ENCODE measurements around the gene DUSP7. TPM values are rescaled to one million over a fixed set of nuclear protein-coding genes. Genes with fewer than 3 reads are reported as not detected.
"Not testable (repeated sequence)": the region's sequence is repeated elsewhere in the genome, so short reads cannot be mapped to it uniquely, and the experiment has no call there.

DUSP7 gene
- total RNA-seq, 1 experiment from 2014 or later = 20.1 TPM

GRCh38 chr3:52034651-52035050 is 21.7 kb downstream of the DUSP7 start:
- no peak for DNase-seq (ENCODE audit: low spot score)
- Histone ChIP-seq H3K9me3 (ENCODE audit: low read depth, low read length, poor library complexity, severe bottlenecking) (no peaks in the 10 kb centered on the region), H3K27ac (ENCODE audit: low read depth, low read length, poor library complexity, severe bottlenecking) (no peak overlapping the region), H3K4me1 (ENCODE audit: insufficient read depth, low read length, poor library complexity, severe bottlenecking) (no peaks in the 10 kb centered on the region), H3K27me3 (replicated peaks; ENCODE audit: insufficient read depth, low read depth, low read length, poor library complexity) (no peaks in the 10 kb centered on the region), H3K4me3 (ENCODE audit: low read depth, low read length, poor library complexity, severe bottlenecking) (no peak overlapping the region), H3K36me3 (ENCODE audit: insufficient read depth, low read length, poor library complexity, severe bottlenecking) (no peaks in the 10 kb centered on the region)
- ChIA-PET CTCF (no interaction called here), POLR2A (ENCODE audit: low non-redundant PET) (no interaction called here)
- intact Hi-C loops (cut with micrococcal nuclease; ENCODE audit: unreplicated experiment) = no loop called here
- no TSS peak for BruUV-seq (replicated peaks)
- TF ChIP-seq EZH2 (IDR thresholded peaks at IDR 0.05; ENCODE audit: borderline replicate concordance, low read depth, low read length, poor library complexity, severe bottlenecking) (no peak), CTCF (conservative IDR thresholded peaks at IDR 0.05; ENCODE audit: low read depth, low read length) (no peak)

GRCh38 chr3:52034212-52034611 is 22.2 kb downstream of the DUSP7 start:
- TF ChIP-seq CTCF (conservative IDR thresholded peaks at IDR 0.05; ENCODE audit: low read depth, low read length) = no peak
- no peak for TF ChIP-seq EZH2 (IDR thresholded peaks at IDR 0.05; ENCODE audit: borderline replicate concordance, low read depth, low read length, poor library complexity, severe bottlenecking)
- ChIA-PET POLR2A (ENCODE audit: low non-redundant PET) (no interaction called here), CTCF (no interaction called here)
- no TSS peak for BruUV-seq (replicated peaks)
- Histone ChIP-seq H3K36me3 (ENCODE audit: insufficient read depth, low read length, poor library complexity, severe bottlenecking) (no peaks in the 10 kb centered on the region), H3K4me1 (ENCODE audit: insufficient read depth, low read length, poor library complexity, severe bottlenecking) (no peaks in the 10 kb centered on the region), H3K27me3 (replicated peaks; ENCODE audit: insufficient read depth, low read depth, low read length, poor library complexity) (no peaks in the 10 kb centered on the region), H3K9me3 (ENCODE audit: low read depth, low read length, poor library complexity, severe bottlenecking) (no peaks in the 10 kb centered on the region), H3K4me3 (ENCODE audit: low read depth, low read length, poor library complexity, severe bottlenecking) (no peak overlapping the region), H3K27ac (ENCODE audit: low read depth, low read length, poor library complexity, severe bottlenecking) (no peak overlapping the region)
- intact Hi-C loops (cut with micrococcal nuclease; ENCODE audit: unreplicated experiment) = no loop called here
- no peak for DNase-seq (ENCODE audit: low spot score)

GRCh38 chr3:52033748-52034147 is 22.6 kb downstream of the DUSP7 start:
- POLR2A ChIA-PET (ENCODE audit: low non-redundant PET); intact Hi-C loops (cut with micrococcal nuclease; ENCODE audit: unreplicated experiment); H3K27me3 ChIP-seq (replicated peaks; ENCODE audit: insufficient read depth, low read depth, low read length, poor library complexity); CTCF ChIA-PET; BruUV-seq (replicated peaks); H3K9me3 ChIP-seq (ENCODE audit: low read depth, low read length, poor library complexity, severe bottlenecking); H3K4me1 ChIP-seq (ENCODE audit: insufficient read depth, low read length, poor library complexity, severe bottlenecking); H3K36me3 ChIP-seq (ENCODE audit: insufficient read depth, low read length, poor library complexity, severe bottlenecking); DNase-seq (ENCODE audit: low spot score); H3K27ac ChIP-seq (ENCODE audit: low read depth, low read length, poor library complexity, severe bottlenecking); H3K4me3 ChIP-seq (ENCODE audit: low read depth, low read length, poor library complexity, severe bottlenecking): not testable (repeated sequence)

GRCh38 chr3:52032702-52033408 is 23.5 kb downstream of the DUSP7 start:
- no peaks in the 10 kb centered on the region for H3K36me3 ChIP-seq (ENCODE audit: insufficient read depth, low read length, poor library complexity, severe bottlenecking)
- H3K9me3 ChIP-seq (ENCODE audit: low read depth, low read length, poor library complexity, severe bottlenecking) = no peaks in the 10 kb centered on the region
- H3K4me3 ChIP-seq (ENCODE audit: low read depth, low read length, poor library complexity, severe bottlenecking) = no peak overlapping the region
- no peak for TF ChIP-seq EZH2 (IDR thresholded peaks at IDR 0.05; ENCODE audit: borderline replicate concordance, low read depth, low read length, poor library complexity, severe bottlenecking)
- TF ChIP-seq CTCF (conservative IDR thresholded peaks at IDR 0.05; ENCODE audit: low read depth, low read length) = no peak
- intact Hi-C loops (cut with micrococcal nuclease; ENCODE audit: unreplicated experiment) = no loop called here
- ChIA-PET CTCF (no interaction called here), POLR2A (ENCODE audit: low non-redundant PET) (no interaction called here)
- DNase-seq (ENCODE audit: low spot score) = no peak
- no peaks in the 10 kb centered on the region for H3K4me1 ChIP-seq (ENCODE audit: insufficient read depth, low read length, poor library complexity, severe bottlenecking)
- H3K27me3 ChIP-seq (replicated peaks; ENCODE audit: insufficient read depth, low read depth, low read length, poor library complexity) = no peaks in the 10 kb centered on the region
- no TSS peak for BruUV-seq (replicated peaks)
- no peak overlapping the region for H3K27ac ChIP-seq (ENCODE audit: low read depth, low read length, poor library complexity, severe bottlenecking)

Measured in A673 (cell line).